Measurements from ENCODE around the gene IL2RA.
"Not testable (repeated sequence)": the region's sequence is repeated elsewhere in the genome, so short reads cannot be mapped to it uniquely, and the experiment has no call there.

IL2RA gene

GRCh38 chr10:5981529-5981928 is 80.6 kb downstream of the IL2RA start:
- no peak for DNase-seq (ENCODE audit: low spot score)

GRCh38 chr10:5978230-5978489 is 84.0 kb downstream of the IL2RA start:
- no peak for DNase-seq (ENCODE audit: low spot score)

- DNase-seq (ENCODE audit: low spot score) = peak; percentile 87
These were observed 84.5 kb downstream of the IL2RA start, which contains the start of gene IL15RA for GRCh38 chr10:5977471-5978229. IL15RA (minus strand) TSS chr10:5977543; CDS start chr10:5977492, 51 bp downstream.

- peak; percentile 73 for DNase-seq (ENCODE audit: low spot score)
These were observed 85.4 kb downstream of the IL2RA start for GRCh38 chr10:5976512-5977470.

- peak; percentile 71 for DNase-seq (ENCODE audit: low spot score)
These were observed 86.3 kb downstream of the IL2RA start for GRCh38 chr10:5975641-5976473.

- no peak for DNase-seq (ENCODE audit: low spot score)
These were observed 89.1 kb downstream of the IL2RA start for GRCh38 chr10:5973069-5973468.

GRCh38 chr10:5971886-5972285 is 90.3 kb downstream of the IL2RA start:
- DNase-seq (ENCODE audit: low spot score) = no peak

- DNase-seq (ENCODE audit: low spot score) = no peak
These were observed 90.8 kb downstream of the IL2RA start for GRCh38 chr10:5971315-5971832.

- no peak for DNase-seq (ENCODE audit: low spot score)
These were observed 91.6 kb downstream of the IL2RA start for GRCh38 chr10:5970527-5970926.

- DNase-seq (ENCODE audit: low spot score) = no peak
These were observed 92.1 kb downstream of the IL2RA start for GRCh38 chr10:5970066-5970465.

- DNase-seq (ENCODE audit: low spot score) = no peak
These were observed 93.3 kb downstream of the IL2RA start for GRCh38 chr10:5968681-5969453.

- no peak for DNase-seq (ENCODE audit: low spot score)
These were observed 94.0 kb downstream of the IL2RA start for GRCh38 chr10:5968037-5968680.

- no peak for DNase-seq (ENCODE audit: low spot score)
These were observed 96.9 kb downstream of the IL2RA start for GRCh38 chr10:5965266-5965665.

- no peak for DNase-seq (ENCODE audit: low spot score)
These were observed 97.4 kb downstream of the IL2RA start for GRCh38 chr10:5964736-5965135.

GRCh38 chr10:5963591-5963990 is 98.6 kb downstream of the IL2RA start:
- DNase-seq (ENCODE audit: low spot score) = no peak

GRCh38 chr10:5963071-5963470 is 99.1 kb downstream of the IL2RA start:
- no peak for DNase-seq (ENCODE audit: low spot score)

GRCh38 chr10:5962358-5962940 is 99.7 kb downstream of the IL2RA start:
- not testable (repeated sequence) for DNase-seq (ENCODE audit: low spot score)

GRCh38 chr10:5961405-5962100 is 100.6 kb downstream of the IL2RA start:
- no peak for DNase-seq (ENCODE audit: low spot score)

GRCh38 chr10:5960973-5961275 is 101.2 kb downstream of the IL2RA start:
- DNase-seq (ENCODE audit: low spot score) = not testable (repeated sequence)
